G401.6 (cell line): ENCODE data around the gene IFNA14.
"Not testable (repeated sequence)": the region's sequence is repeated elsewhere in the genome, so short reads cannot be mapped to it uniquely, and the experiment has no call there.

Experiments used
- FAIRE-seq: peaks from 2 replicates; lab custom pipeline; 2012; peaks lifted over from hg19 to GRCh38; lab: Jason Lieb, UNC

The IFNA14 gene

GRCh38 chr9:21213411-21214326 is 26.1 kb downstream of the IFNA14 start:
- FAIRE-seq: peak; percentile 42

DNA sequence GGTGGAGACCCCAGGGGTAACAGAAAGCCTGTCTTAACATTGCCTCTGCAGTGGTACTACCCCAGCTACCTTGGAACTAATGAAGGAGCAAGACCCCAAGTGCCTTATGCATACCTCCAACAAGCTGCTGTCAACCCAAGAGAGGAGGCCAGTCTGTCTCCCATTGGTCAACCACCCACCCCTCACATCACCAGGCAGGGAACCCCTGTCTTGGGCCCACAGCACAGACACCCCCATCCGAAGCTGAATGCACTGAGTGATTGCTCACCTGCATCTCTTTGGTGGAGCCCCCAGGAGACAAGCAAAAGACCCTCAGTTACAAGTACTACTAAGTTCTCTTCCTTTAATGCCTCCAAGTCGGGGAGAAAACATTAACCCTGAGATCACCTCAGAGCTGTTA is 27.6 kb downstream of the IFNA14 start:
- not testable (repeated sequence) for FAIRE-seq

- not testable (repeated sequence) for FAIRE-seq
These were observed 29.0 kb downstream of the IFNA14 start for GRCh38 chr9:21210782-21211181.

DNA sequence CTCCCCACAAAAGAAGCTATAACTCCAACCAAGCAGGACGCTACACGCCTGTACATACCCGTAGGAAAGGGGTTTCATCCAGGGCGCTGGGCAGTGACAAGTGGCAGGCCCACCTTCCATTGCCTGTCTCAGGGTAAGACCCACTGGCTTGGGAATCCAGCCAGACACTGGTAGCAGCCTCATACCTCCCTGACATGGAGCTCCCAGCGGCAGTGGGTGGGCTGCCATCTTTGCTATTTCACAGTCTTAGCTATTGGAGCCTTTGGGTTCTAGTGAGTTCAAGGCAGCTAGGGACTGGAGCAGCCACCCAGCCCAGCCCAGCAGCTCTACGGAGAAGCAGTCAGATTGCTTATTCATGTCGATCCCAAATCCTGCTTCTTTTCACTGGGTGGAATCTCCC is 29.5 kb downstream of the IFNA14 start:
- FAIRE-seq: no peak

DNA sequence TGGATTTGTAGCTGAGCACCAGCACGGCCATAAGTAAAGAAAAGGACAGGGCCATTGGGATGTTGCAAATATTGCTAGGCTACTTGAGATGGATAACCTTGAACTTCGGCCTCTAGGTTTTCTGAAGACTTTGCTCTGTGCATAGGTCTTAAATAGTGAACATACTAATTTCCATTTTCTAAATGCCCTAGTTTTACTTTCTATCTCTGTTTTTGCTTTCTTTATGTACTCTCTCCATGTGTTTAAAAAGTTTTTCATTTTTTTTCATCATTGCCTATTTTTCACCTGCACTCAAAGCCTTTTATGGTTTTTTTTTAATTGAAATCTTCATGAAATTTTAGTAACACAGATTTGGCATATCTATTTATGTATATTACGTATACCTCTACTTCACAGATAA is 32.8 kb downstream of the IFNA14 start, which contains the start of gene IFNA10:
IFNA10 (minus strand) TSS at position 101 of the 400 bp plus-strand sequence; CDS start at position 55, 46 bp downstream.
- not testable (repeated sequence) for FAIRE-seq

- FAIRE-seq: no peak
These were observed 34.6 kb downstream of the IFNA14 start for GRCh38 chr9:21205204-21205603.

GRCh38 chr9:21202105-21202504 is 37.7 kb downstream of the IFNA14 start, which contains the start of gene IFNA7:
IFNA7 (minus strand) TSS chr9:21202205; CDS start chr9:21202165, 40 bp downstream.
- FAIRE-seq: not testable (repeated sequence)

GRCh38 chr9:21194867-21195776 is 44.7 kb downstream of the IFNA14 start:
- FAIRE-seq: not testable (repeated sequence)
